Measurements from ENCODE around the gene IZUMO3.
"Not testable (repeated sequence)": the region's sequence is repeated elsewhere in the genome, so short reads cannot be mapped to it uniquely, and the experiment has no call there.

The IZUMO3 gene, protein sequence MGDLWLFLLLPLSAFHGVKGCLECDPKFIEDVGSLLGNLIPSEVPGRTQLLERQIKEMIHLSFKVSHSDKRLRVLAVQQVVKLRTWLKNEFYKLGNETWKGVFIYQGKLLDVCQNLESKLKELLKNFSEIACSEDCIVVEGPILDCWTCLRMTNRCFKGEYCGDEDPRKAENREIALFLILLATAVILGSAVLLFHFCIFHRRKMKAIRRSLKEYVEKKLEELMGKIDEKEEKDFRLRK

DNA sequence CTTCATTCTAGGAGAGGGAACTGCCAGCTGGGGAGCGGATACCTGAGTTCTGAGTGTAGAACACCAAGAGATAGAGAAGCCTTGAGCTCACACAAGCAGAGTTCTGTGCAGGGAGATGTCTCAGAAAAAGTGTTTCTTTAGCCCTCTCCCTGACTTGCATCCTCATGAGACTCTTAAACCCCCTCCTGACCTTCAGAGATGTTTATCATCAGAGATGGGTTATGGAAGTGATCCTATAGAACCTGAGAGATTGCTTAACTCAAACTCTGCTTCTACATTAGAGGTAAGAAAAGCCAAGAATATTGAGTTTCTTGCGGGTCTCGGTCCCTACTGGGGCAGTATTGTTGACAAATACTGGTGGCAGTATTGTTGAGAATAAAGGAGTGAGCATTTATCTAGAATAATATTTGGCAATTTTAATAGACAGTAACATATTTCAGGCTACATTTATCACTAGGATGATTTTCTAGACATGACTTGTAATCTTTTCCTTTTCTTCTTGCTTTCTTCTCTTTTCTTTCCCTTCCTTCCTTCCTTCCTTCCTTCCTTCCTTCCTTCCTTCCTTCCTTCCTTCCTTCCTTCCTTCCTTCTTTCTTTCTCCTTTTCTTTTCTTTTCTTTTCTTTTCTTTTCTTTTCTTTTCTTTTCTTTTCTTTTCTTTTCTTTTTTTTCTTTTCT, at the start of gene IZUMO3:
IZUMO3 (minus strand) TSS at position 51 of the 676 bp plus-strand sequence. CDS start 248 bp downstream, outside the sequence.
- no peak for DNase-seq (ENCODE audit: low read depth)

DNA sequence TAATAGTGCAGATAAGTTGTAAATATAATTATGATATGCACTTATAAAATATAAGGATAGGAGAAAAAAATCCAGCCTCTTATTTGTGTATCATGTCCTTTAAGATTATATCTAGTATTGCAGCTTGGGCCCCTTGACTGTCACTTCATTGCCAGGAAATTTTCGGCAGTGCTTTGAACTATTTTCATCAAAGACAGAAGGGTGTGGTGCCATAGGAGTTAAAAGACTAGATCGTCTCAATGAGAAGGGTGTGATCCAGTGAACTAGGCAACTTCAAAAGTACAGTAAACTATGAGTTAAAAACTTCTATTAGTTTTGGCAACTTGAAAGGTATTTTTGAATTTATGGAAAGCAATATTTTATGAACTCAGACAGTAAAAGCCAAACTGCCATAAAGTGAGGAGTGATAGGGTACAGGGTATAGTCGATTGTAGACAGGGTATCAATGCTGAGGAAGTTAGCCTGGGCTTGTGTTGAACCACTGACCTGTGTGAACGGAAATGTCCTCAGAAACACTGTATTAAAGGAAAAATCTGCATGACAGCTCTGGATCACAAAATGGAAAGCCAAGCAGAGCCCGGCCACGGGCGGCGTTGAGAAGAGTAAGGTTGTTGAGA, 48.6 kb upstream of the IZUMO3 start:
- no peak for DNase-seq (ENCODE audit: low read depth)

DNA sequence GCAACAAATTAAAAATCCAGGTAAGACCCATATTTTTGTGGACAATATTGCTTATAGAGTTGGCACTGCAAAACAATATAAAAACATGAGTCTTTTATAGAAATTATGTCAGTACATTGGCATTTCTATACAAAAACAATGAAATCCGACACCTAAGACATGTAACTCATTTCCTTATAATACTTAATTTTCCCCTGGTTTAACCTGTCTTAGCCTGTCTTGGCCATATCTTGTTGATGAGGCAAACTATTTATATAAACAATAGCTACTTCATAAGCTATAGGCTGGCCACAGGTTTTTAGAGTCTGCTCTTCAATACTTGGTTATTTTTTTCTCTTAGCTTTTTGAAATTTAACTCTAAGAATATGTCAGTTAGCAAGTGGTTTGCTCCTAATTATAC, 44.7 kb upstream of the IZUMO3 start:
- DNase-seq (ENCODE audit: low read depth): no peak

DNA sequence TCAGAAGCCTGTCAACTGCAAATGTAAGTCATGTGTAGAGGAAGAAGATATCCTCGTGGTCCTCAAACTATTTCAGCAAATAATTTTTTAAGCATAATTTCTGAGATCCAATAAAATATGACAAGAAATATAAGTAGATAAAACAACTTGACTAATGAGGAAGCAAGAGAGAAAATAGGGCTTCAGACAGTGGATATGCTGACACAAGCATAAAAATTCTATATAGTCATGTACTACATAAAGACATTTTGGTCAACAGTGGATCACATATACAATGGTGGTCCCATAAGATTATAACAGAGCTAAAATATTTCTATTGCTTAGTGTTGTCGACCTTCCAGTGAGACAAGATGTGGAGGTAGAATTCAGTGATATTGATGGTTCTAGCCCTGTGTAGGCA, 42.2 kb upstream of the IZUMO3 start:
- DNase-seq (ENCODE audit: low read depth): no peak

DNA sequence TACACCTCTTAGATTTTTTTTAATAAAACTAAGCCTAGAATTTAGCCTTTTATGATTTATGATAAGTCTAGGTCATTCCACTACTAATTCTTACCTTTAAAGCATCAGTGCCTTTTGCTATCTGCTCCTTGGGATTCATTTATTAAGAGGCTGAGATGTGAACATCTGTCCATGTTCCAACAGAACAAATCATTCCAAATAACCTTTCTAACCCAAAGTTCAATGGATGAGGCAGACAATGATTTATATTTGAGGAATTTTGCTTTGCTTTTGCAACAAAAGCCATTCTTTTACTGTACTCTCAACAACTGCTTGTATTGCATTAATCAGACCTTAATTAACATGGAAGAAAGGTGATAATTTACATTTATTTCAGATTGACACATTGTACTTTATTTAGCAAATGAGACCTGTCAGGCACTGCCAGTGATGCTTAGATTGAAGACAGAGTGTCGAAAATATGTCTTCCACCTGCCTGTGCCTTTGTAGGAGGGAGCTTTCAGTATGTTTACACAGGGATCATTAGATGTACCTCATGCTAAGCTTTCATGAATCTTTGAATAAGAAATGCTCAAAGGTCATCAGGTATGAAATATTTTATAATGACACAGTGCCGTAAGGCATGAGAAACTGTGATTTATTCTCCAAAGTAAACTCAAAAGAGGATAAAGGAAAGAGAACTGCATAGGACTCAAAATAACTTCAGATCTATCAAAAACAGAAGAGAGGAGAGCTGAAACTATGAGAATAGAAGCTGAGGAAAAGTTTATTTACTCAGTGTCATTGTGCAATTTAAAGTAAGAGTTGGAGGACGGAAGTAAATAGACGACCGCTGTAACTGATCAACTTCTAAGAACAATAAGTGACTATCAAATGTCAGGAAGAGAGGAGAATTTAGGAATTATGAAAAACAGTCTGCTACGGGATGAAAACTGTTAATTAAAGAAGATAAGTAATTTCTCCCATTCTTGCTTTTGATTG, 36.7 kb upstream of the IZUMO3 start:
- DNase-seq (ENCODE audit: low read depth): no peak

DNA sequence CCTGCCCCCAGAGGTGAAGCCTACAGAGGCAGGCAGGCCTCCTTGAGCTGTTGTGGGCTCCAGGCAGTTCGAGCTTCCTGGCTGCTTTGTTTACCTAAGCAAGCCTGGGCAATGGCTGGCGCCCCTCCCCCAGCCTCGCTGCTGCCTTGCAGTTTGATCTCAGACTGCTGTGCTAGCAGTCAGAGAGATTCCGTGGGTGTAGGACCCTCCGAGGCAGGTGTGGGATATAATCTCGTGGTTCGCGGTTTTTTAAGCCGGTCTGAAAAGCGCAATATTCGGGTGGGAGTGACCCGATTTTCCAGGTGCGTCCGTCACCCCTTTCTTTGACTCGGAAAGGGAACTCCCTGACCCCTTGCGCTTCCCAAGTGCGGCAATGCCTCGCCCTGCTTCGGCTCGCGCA, 34.3 kb upstream of the IZUMO3 start:
- not testable (repeated sequence) for DNase-seq (ENCODE audit: low read depth)

DNA sequence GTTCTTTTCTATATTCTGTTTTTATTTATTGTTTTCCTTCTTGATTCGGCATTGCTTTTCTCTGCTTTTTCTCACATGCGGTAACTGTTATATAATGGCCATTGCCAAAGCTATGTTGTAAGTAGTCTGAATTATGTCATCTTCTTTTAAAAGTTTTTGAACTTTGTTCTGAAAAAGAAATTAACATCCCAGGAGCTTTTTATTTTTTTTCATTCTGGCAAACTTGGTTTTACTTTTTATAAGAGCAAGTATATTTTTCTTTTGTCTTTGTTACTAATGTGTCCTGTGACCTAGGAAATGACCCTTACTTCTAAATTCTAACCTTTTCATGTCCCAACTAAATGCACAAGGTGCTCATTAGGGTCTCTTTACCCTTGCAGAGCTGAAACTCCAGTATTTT, 26.7 kb upstream of the IZUMO3 start:
- DNase-seq (ENCODE audit: low read depth): no peak

DNA sequence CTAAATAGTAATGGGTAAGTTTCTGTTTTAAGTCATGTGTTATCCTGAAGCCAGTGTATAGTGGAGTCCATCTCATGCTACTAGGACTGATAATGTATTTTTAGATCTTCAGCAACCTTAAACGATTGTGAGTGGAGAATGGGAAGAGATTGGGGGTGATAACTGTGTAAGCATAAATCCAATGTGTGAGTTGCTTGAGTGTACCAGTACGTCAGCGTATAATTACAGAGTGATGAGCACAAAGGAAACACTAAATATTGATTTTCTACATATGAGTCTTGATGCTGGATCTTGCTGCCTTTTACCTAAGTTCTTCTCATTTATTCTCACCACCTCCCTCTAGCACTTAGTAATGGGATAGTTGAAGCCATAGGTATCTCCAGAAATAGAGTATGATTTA, 16.3 kb upstream of the IZUMO3 start:
- no peak for DNase-seq (ENCODE audit: low read depth)

DNA sequence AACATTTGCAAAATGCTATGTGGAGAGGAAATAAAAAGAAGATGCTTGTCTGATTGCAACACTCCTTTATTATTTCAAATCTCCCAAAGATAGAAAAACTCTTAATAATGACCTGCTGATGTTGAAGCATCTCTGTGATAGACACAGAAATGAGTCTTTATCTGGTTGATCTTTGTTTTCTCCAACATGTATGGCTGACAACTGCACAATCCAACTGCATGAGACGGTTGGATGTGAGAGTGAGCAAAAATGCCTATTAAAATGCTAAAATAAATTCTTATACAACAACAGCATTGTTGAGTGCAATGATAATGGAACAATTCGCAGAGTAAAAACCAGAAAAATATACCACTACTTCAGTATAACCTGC, 7.5 kb upstream of the IZUMO3 start:
- DNase-seq (ENCODE audit: low read depth): no peak

DNA sequence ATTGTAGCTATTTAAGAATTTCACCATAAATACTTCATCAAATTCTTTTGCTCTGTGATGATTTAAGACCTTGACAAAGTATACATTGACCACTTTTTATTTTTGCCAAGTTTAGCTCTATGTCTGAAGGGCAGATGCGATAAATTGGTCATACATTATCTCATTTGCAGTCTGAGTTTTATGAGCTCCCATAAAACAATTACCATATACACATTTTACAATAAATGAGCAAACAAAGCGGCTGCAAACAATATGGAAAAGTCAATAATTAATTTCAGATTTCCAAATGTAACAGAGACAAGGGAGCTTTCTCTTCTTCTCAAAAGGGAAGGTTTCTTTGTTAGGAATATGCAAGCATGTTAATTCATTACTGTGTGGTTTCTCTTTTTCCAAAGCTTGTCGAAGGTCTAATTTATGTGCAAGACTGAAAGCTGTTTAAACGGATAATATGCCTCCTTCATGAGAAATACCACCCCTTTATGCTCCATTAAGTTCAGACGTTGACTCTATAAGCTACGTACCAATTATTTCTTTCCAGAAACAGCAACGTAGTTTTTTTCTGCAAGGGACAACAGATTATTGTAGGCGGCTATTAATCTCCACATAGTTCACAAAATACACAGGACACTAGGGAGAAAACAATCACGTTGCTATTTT, 7.0 kb upstream of the IZUMO3 start:
- no peak for DNase-seq (ENCODE audit: low read depth)

DNA sequence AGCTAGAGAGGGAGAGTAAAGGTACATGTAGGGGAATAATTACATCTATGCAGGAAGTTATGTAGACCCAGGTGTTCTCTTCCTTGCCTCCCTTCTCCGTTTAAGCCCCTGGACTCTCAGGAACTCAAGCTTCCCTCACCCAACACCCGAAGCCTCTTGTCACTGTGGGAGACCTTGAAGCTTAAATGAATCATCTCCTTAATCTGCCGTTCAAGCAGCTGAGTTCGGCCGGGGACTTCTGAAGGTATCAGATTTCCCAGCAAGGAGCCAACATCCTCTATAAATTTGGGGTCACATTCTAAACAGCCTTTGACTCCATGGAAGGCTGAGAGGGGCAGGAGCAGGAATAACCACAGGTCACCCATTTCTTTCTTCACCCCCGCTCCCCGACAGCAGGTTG, 412 bp downstream of the IZUMO3 start:
- no peak for DNase-seq (ENCODE audit: low read depth)

DNA sequence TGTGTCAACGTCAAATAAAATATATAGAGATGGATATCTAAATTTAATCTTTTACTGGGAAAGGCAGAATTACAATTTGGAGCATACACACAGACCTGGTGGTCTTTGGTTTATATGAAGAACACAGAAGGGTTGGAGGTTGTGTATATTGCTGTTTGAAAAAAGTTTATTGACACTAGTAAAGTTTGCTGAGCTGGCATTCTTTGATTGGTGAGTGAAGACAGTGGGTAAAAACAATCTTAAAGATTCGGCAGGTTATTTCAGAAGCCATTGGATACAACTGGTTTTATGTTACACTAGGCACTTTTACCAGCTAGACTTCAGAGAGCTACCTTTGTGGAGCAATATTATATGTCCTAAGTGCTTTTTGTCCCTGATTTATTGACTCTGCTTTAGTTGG, 27.2 kb downstream of the IZUMO3 start:
- DNase-seq (ENCODE audit: low read depth): no peak

DNA sequence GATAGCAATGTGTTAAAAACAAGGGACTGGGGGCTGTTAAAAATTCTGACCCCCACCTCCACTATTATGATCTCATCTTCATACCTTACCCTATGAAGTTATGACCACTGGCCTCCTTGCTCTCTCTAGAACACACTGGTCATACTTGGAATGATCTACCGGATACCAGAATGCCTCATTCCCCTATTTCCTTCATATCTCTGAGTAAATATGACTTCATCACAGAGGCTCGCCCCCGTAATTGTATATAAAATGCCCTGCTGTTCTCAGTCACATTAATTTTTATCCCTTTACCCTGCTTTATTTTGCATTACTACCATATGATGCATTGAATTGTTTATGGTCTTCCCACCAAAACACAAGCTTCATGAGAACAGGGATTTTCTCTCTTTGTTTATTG, 29.2 kb downstream of the IZUMO3 start:
- DNase-seq (ENCODE audit: low read depth): no peak

DNA sequence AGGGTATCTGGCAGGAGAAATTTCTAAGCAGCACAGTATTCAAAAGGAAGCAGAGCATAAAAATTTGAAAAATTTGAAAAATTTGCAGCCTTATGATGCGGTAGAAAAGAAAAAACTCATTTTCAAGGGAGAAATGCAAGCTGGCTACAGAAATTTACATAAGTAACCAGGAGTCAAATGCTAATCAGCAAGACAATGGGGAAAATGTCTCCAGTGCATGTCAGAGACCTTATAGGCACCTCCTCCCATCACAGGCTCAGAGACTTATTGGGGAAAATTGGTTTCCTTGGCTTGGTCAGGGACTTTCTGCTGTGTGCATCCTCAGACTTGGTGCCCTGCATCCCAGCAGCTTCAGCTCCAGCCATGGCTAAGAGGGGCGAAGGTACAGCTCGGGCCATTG, 35.8 kb downstream of the IZUMO3 start:
- no peak for DNase-seq (ENCODE audit: low read depth)

DNA sequence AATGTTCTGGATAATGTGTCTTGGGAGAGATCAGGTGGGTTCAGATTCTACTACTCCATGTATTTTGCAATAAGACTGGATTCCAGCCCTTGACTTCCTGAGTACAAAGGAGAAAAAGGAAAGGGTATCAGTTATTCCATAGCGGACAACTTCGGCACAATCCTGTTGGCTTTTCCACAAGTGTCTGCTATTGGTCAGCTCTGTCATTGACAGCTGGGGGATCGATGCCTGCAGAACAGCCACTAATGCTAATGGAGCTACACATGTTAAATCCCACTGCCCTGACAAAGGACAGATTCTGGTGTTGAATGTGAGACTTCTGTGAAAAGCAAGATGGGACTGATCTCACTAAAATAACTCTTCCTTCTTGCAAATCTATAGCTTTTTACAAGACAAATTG, 41.2 kb downstream of the IZUMO3 start:
- DNase-seq (ENCODE audit: low read depth): no peak

DNA sequence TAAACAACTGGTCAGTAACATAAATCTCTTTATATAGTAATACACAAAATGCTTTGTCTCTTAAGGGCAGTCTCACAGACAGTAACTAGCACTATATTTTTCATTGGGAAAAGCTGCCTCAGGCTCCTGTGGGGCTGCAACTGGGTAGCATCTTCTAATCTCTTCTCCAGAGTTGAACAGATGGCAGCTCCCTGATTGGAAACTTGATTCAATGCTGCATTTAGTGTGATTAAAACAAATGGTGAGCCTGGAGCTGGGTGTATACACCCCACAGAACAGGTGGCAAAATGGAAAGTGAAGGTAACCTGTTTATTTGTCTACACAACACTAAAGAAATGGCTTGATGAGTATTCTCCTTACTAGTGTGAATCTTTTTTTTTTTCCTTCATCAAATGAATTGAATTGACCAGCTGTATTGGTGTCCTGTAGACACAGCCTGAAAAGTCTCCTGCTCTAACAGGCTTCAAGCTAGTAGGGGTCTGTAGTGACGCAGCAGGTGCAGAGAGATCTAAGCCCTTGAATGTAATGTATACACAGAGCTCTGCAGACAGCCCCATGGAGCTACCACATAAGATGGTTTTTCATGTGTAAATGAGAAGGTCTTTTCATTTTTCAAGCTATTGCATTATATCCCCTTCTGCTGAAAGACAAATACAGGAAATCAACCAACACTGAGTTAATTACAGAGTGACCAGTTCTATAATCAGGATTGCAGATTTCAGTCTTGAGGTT, 43.3 kb downstream of the IZUMO3 start:
- no peak for DNase-seq (ENCODE audit: low read depth)

DNA sequence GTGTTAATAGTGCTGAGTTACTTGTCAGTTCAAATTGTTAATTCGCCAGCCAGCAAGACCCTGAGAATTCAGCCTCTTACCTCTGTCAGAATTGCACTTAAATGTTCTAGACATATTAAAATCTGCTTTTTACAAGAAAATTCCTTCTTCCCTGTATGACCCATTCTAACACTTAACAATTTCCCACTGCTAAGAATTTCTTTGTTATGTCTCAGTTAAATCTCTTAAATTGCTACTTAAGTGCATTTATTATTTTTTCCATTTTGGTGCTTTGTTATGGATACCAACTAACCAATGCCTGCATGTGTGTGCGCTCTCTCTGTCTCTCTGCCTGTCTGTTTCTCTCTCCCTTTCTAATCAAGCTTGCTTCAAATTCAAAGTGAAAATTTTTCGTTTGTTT, 44.9 kb downstream of the IZUMO3 start:
- DNase-seq (ENCODE audit: low read depth): no peak

DNA sequence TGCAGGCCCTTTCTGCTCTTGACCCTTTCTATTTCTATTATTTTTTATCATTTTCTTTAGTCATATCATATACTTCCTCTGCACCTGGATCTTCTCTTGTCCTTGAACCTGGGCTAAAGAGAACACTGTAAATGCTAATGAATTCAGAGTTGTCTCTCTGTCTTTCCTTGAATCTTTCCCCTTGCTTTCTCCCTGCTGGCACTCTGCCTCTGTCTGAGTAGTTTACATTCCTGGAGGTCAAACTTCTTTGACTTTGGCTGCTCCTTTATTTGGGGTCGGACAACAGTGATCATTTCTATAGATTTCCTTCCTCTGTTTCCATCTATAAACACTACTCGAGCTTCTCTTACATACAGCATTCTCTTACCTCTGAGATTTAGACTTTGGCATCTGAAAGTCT, 47.1 kb downstream of the IZUMO3 start:
- DNase-seq (ENCODE audit: low read depth): no peak

DNA sequence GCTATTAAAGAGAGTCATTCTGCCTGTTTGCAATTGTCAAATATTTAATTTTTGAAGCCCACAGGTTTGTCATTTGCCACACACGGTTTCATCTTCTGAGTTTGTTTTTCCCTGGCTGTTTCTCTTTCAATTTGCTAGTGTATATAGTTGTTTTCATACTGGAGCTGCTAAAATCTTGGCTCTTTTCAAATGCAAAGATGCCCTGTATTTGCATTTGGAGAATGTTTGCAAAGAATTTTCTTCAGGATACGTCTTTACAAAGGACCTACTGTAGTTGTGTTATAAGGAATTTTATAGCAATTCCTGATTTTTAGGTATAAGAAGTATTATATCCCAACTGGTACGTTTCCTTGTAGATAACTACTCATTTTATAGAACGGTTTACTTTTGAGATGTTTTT, 48.0 kb downstream of the IZUMO3 start:
- DNase-seq (ENCODE audit: low read depth): no peak

Measured in activated T-helper 1 cell treated with Interleukin-2 at 50 U/mL for 16 hours (primary cell).